Measurements from ENCODE around the gene HEATR5A.
"Not testable (repeated sequence)": the region's sequence is repeated elsewhere in the genome, so short reads cannot be mapped to it uniquely, and the experiment has no call there.

Gene HEATR5A

GRCh38 chr14:31268216-31268615 is 152.1 kb downstream of the HEATR5A start:
- no peak overlapping the region for H3K4me3 ChIP-seq (ENCODE audit: low read depth, low read length)
- no peak for TF ChIP-seq CTCF (IDR thresholded peaks at IDR 0.05; ENCODE audit: insufficient read depth, low read depth, low read length, missing control alignments)
- DNase-seq (ENCODE audit: low read depth): no peak

- H3K4me3 ChIP-seq (ENCODE audit: low read depth, low read length): no peak overlapping the region
- no peak for TF ChIP-seq CTCF (IDR thresholded peaks at IDR 0.05; ENCODE audit: insufficient read depth, low read depth, low read length, missing control alignments)
- DNase-seq (ENCODE audit: low read depth): no peak
These were observed 153.7 kb downstream of the HEATR5A start for GRCh38 chr14:31266437-31267331.

GRCh38 chr14:31265701-31266398 is 154.5 kb downstream of the HEATR5A start:
- H3K4me3 ChIP-seq (ENCODE audit: low read depth, low read length): no peak overlapping the region
- TF ChIP-seq CTCF (IDR thresholded peaks at IDR 0.05; ENCODE audit: insufficient read depth, low read depth, low read length, missing control alignments): no peak
- DNase-seq (ENCODE audit: low read depth): peak; percentile 33

DNA sequence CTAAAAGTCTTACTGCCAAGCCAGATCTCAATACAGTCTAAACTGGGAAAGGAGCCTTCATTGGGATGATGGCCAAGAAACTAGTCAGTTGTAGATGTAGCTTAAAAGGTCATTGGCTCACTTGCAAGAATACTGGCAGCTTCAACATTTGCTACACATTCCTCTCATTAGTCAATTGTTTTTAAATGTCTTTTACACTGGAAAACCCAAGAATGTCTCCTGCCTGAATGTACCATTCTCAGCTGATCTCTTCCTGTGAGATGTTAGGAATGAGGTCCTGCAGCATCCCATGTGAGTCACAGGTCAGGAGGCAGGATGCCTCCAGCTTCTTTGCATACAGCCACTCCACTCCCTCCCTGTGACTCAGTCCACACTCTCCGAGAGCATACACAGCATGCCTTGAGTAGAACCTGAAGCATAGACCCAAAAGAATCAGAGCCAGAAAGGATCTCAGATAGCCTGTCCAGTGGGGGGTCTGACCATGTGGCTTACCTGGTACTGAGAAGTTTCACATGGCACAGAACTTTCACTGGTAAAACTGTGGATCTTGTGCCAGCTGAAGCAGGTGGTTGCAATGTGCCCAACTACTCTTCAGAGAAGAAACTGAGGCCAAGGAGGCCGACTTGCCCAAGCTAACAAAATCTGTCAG is 156.7 kb downstream of the HEATR5A start:
- DNase-seq (ENCODE audit: low read depth): no peak

GRCh38 chr14:31261859-31262731 is 158.3 kb downstream of the HEATR5A start:
- DNase-seq (ENCODE audit: low read depth): peak; percentile 21
- TF ChIP-seq CTCF (IDR thresholded peaks at IDR 0.05; ENCODE audit: insufficient read depth, low read depth, low read length, missing control alignments): no peak
- H3K4me3 ChIP-seq (ENCODE audit: low read depth, low read length): no peak overlapping the region

More for the DNA sequence above, 156.7 kb downstream of the HEATR5A start:
- H3K4me3 ChIP-seq (ENCODE audit: low read depth, low read length): no peak overlapping the region
- TF ChIP-seq CTCF (IDR thresholded peaks at IDR 0.05; ENCODE audit: insufficient read depth, low read depth, low read length, missing control alignments): no peak

DNA sequence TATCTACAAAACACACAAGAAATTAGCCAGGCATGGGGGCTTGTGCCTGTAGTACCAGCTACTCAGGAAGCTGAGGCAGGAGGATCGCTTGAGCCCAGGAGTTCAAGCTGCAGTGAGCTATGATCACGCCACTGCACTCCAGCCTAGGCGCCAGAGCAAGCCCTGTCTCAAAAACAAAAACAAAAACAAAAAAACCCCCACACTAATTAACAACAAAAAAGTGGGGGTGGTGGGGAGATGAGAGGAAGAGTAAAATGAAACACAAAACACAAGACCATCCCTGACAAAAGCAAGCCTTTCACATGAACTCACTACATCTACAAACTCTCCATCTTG is 158.9 kb downstream of the HEATR5A start:
- no peak for TF ChIP-seq CTCF (IDR thresholded peaks at IDR 0.05; ENCODE audit: insufficient read depth, low read depth, low read length, missing control alignments)
- H3K4me3 ChIP-seq (ENCODE audit: low read depth, low read length): no peak overlapping the region

DNA sequence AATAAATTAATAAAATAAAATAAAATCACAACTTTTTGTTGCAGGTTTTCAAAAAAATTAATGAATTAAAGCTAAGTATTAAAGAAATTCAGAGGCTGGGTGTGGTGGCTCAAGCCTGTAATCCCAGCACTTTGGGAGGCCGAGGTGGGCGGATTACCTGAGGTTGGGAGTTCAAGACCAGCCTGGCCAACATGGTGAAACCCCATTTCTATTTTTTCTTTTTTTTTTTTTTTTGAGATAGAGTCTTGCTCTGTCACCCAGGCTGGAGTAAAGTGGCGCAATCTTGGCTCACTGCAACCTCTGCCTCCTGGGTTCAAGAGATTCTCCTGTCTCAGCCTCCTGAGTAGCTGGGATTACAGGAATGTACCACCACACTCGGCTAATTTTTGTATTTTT is 161.3 kb downstream of the HEATR5A start:
- not testable (repeated sequence) for H3K4me3 ChIP-seq (ENCODE audit: low read depth, low read length); DNase-seq (ENCODE audit: low read depth)

More for the DNA sequence above, 158.9 kb downstream of the HEATR5A start:
- DNase-seq (ENCODE audit: low read depth): no peak

Measured in GM12865 (cell line).